GM10266 (cell line): ENCODE data around the gene CEP41.
A peak's percentile ranks its signal among the peaks of the same experiment; 100 is the strongest.

Experiments used
- DNase-seq: peaks from one replicate; pipeline ENCODE4 v3.0.0; 2012; ENCODE audit errors: extremely low spot score
- CTCF ChIP-seq: IDR thresholded peaks from 2 replicates; pipeline ENCODE4 v1.5.1; 2012; ENCODE audit warnings: mild to moderate bottlenecking, low read depth; ENCODE audit not compliant: control insufficient read depth, insufficient read depth; ENCODE audit errors: missing control alignments

Gene CEP41

DNA sequence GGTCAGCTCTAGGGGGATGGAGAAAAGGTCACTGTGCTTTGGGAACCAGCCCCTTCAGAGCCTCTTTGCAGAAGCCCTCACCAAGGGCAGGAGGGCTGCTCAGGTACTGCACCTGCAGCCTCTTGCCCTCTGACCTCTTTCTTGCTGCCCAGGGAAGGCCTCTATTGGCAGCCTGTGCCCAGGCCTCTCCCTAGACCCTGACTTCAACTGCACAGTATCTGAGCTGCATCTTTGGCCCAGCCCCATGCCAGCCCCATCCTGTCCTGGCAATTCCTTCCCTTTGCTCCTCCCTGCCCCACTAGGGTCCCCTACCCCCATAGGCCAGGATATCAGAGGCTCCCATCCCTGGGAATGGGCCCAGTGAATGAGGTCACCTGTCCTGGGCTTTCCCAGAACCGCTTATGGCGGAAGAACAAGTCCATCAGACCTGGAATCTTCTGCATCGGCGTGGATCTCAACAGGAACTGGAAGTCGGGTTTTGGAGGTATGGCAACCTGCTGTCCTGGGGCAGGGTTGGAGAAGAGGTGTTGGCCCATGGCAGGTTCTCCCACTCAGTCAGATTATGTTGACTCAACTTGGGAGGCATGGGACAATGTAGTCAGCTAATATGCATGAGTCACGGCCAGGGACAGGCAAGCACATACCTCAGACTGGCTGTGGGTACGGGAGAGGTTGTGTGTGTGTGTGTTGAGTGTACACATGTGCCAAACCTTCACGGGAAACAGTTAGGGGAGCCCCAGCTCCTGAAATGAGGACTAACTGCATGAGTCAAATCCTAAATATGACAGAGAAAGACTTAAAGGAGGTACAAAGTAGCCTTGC is 77.6 kb downstream of the CEP41 start:
- DNase-seq, result peak; percentile 32
- no peak for TF ChIP-seq CTCF

DNA sequence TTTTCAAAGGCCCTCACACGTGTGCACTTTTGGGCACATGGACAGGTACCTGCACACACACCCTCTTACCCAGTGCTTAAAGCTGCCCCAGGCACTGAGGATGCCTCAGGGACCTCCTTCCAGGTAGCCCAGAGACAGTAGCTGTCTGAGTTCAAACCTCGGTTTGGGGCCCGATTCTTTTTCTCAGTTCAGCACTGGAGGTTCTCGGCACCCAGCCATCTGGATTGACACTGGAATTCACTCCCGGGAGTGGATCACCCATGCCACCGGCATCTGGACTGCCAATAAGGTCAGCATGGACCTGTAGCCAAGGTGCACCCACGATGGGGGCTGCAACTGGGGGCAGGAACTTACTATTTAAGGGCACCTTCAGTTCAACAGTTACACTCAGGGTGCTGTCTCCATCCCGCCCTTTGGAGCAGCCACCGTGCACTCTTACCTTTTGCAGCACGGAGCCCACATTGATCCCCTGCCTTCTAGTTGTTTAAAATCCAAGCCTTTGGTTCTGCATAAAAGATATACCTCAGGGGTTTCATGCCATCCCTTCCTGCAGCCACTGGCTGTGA is 78.5 kb downstream of the CEP41 start:
- TF ChIP-seq CTCF, result no peak
- no peak for DNase-seq

DNA sequence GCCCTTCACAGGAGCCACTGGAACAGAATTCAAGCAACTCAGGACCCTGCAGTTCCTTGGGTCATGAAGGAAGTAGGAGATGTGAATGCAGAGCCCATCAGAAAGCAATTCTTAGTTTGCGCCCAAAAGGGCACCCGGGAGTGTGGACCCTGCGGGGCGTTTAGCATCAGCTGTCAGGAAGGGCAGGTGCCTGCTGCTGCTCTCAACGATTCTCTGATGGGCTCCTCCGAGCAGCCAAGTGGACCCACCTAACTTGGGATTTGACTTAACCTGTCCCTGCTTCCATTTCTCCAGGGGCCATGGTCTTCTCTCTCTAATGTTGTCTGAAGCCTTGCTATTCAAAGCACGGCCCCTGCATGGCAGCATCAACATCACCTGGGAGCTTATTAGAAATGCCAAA is 79.1 kb downstream of the CEP41 start:
- no peak for TF ChIP-seq CTCF
- no peak for DNase-seq

GRCh38 chr7:130360518-130360917 is 80.3 kb downstream of the CEP41 start:
- DNase-seq, result no peak
- TF ChIP-seq CTCF, result no peak

GRCh38 chr7:130359276-130359857 is 81.4 kb downstream of the CEP41 start:
- TF ChIP-seq CTCF, result no peak
- DNase-seq, result no peak

DNA sequence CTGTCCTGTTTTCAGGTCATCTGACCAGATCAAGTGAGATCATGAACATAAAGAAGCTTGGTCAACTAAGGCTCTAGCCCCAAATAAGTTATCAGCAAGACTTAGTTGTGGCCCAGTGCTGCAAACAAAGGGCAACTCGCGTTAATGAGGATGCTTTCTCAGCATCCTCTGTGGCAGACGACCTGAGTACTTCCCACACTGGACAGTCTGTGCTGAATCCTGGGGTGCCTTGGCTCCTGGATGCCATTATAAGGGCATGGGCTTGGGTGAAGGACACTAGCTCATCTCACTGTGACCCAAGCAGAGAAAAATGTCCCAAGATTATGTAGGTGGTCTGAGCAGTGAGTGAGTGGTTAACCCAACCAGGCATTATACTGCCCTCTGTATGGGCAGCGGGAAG is 82.3 kb downstream of the CEP41 start:
- no peak for TF ChIP-seq CTCF
- no peak for DNase-seq
